ENCODE results near the gene AKR1C1. TPM values are rescaled to one million over a fixed set of nuclear protein-coding genes. Genes with fewer than 3 reads are reported as not detected.

AKR1C1 gene
- total and polyA plus RNA-seq, 2 of the 13 experiments (the other 11 are each of a cell fraction or from before 2014, with no cell fraction given) = 948 to 2,238 TPM

DNA sequence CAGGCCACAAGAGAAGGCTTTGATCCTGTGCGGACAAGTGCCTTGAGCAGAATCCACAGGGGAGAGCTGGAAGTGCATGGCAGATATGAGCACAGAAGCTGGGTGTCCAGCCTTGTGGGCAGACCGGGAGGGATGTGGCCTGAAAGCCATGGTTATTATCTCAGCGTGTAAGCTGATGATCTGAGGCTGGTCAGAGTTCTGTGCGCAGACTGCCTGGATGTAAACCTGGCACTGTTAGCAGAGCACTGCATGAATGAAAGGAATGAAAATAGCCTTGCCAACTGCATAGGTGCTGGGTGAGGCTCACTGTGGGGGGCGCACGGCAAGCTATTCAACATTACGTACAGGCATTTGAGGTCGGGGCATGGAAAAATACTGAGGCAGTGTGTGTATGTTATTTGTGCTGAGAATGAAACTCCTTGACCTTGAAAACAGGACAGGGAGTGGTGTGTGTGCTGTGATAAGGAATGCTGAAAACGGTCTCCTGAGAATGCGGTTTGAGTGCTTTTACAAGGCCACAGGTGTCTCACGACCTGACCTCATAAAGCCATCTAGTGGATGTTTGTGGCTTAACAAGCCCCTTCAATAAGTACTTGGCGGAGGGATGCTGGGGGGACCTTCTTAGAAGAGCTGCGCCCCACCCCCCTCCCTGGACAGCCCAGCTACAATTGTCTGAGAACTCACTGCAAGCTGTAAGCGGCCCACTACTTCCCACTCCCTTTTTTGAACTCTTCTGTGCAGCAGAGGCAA lies 18.7 kb downstream of the AKR1C1 start (continued):
- TF ChIP-seq, protein P1, sequence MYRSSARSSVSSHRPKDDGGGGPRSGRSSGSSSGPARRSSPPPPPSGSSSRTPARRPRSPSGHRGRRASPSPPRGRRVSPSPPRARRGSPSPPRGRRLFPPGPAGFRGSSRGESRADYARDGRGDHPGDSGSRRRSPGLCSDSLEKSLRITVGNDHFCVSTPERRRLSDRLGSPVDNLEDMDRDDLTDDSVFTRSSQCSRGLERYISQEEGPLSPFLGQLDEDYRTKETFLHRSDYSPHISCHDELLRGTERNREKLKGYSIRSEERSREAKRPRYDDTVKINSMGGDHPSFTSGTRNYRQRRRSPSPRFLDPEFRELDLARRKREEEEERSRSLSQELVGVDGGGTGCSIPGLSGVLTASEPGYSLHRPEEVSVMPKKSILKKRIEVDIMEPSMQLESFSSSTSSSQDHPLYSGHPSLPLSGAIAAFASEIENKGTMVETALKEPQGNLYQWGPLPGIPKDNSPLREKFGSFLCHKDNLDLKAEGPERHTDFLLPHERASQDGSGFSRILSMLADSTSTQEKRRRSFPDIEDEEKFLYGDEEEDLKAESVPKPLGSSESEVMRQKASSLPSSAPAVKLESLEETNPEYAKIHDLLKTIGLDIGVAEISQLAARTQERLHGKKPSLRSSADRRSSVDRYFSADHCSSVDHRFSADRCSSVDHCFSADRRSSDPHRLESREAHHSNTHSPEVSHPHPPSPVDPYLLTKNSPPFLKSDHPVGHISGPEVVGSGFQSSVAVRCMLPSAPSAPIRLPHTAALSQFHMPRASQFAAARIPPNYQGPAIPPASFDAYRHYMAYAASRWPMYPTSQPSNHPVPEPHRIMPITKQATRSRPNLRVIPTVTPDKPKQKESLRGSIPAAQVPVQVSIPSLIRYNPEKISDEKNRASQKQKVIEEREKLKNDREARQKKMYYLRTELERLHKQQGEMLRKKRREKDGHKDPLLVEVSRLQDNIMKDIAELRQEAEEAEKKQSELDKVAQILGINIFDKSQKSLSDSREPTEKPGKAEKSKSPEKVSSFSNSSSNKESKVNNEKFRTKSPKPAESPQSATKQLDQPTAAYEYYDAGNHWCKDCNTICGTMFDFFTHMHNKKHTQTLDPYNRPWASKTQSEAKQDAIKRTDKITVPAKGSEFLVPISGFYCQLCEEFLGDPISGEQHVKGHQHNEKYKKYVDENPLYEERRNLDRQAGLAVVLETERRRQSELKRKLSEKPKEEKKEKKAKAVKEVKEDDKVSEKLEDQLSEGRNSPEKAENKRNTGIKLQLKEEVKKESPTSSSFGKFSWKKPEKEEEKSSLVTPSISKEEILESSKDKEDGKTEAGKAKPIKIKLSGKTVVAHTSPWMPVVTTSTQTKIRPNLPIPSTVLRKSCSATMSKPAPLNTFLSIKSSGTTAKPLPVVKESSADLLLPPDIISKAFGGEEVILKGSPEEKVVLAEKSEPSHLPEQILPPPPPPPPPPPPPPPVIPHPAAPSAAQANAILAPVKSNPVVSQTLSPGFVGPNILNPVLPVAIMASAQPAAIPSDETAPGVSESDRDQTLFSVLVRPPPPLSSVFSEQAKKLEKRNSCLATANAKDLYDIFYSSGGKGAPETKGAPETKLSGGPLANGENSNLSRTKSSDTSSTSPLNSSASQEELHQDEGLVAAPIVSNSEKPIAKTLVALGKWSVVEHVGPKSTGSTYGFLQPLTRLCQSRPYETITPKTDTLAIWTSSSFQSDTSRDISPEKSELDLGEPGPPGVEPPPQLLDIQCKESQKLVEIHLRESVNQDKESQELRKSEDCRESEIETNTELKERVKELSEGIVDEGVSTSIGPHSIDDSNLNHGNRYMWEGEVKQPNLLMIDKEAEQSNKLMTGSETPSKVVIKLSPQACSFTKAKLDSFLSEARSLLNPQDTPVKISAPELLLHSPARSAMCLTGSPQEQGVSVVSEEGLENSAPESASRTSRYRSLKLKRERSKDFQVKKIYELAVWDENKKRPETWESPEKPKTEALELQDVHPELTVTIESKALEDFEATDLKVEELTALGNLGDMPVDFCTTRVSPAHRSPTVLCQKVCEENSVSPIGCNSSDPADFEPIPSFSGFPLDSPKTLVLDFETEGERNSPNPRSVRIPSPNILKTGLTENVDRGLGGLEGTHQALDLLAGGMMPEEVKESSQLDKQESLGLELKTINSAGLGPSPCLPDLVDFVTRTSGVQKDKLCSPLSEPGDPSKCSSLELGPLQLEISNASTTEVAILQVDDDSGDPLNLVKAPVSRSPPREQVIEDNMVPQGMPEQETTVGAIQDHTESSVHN (CRISPR knock-in tag; IDR thresholded peaks at IDR 0.05) = peak; percentile 39; the same call in 1 of the 2 replicates
- TF ChIP-seq, protein P2, sequence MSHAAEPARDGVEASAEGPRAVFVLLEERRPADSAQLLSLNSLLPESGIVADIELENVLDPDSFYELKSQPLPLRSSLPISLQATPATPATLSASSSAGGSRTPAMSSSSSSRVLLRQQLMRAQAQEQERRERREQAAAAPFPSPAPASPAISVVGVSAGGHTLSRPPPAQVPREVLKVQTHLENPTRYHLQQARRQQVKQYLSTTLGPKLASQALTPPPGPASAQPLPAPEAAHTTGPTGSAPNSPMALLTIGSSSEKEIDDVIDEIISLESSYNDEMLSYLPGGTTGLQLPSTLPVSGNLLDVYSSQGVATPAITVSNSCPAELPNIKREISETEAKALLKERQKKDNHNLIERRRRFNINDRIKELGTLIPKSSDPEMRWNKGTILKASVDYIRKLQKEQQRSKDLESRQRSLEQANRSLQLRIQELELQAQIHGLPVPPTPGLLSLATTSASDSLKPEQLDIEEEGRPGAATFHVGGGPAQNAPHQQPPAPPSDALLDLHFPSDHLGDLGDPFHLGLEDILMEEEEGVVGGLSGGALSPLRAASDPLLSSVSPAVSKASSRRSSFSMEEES (CRISPR knock-in tag; IDR thresholded peaks at IDR 0.05) = peak; percentile 39; the same call in 1 of the 2 replicates
- TF ChIP-seq, protein P3, sequence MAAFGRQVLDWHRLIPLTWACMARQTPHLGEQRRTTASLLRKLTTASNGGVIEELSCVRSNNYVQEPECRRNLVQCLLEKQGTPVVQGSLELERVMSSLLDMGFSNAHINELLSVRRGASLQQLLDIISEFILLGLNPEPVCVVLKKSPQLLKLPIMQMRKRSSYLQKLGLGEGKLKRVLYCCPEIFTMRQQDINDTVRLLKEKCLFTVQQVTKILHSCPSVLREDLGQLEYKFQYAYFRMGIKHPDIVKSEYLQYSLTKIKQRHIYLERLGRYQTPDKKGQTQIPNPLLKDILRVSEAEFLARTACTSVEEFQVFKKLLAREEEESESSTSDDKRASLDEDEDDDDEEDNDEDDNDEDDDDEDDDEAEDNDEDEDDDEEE (CRISPR knock-in tag; IDR thresholded peaks at IDR 0.05) = peak; percentile 29; the same call in 1 of the 2 replicates
- TF ChIP-seq SYNCRIP (IDR thresholded peaks at IDR 0.05; ENCODE audit: insufficient read depth, low read depth, low read length) (no peak), NONO (IDR thresholded peaks at IDR 0.05) (no peak), NONO (CRISPR knock-in tag; conservative IDR thresholded peaks at IDR 0.05) (peak; percentile 33; the same call in 1 of the 2 replicates), ZZZ3 (CRISPR knock-in tag; IDR thresholded peaks at IDR 0.05; ENCODE audit: borderline replicate concordance) (no peak), KAT7 (CRISPR knock-in tag; IDR thresholded peaks at IDR 0.05; ENCODE audit: borderline replicate concordance) (peak; percentile 49; the same call in 1 of the 2 replicates), POLR2A (IDR thresholded peaks at IDR 0.05; ENCODE audit: insufficient read depth in 1 of 2, low read depth in 2 of 2, low read length in 2 of 2) (peak; percentile 67 to 88), ZMYM2 (CRISPR knock-in tag; IDR thresholded peaks at IDR 0.05) (no peak), ZNF263 (CRISPR knock-in tag; IDR thresholded peaks at IDR 0.05) (peak; percentile 38; the same call in 1 of the 2 replicates), HMG20B (CRISPR knock-in tag; conservative IDR thresholded peaks at IDR 0.05) (no peak), KLF12 (CRISPR knock-in tag; IDR thresholded peaks at IDR 0.05; ENCODE audit: borderline replicate concordance) (peak; percentile 61; the same call in 1 of the 2 replicates)
- TF ChIP-seq, protein P4, sequence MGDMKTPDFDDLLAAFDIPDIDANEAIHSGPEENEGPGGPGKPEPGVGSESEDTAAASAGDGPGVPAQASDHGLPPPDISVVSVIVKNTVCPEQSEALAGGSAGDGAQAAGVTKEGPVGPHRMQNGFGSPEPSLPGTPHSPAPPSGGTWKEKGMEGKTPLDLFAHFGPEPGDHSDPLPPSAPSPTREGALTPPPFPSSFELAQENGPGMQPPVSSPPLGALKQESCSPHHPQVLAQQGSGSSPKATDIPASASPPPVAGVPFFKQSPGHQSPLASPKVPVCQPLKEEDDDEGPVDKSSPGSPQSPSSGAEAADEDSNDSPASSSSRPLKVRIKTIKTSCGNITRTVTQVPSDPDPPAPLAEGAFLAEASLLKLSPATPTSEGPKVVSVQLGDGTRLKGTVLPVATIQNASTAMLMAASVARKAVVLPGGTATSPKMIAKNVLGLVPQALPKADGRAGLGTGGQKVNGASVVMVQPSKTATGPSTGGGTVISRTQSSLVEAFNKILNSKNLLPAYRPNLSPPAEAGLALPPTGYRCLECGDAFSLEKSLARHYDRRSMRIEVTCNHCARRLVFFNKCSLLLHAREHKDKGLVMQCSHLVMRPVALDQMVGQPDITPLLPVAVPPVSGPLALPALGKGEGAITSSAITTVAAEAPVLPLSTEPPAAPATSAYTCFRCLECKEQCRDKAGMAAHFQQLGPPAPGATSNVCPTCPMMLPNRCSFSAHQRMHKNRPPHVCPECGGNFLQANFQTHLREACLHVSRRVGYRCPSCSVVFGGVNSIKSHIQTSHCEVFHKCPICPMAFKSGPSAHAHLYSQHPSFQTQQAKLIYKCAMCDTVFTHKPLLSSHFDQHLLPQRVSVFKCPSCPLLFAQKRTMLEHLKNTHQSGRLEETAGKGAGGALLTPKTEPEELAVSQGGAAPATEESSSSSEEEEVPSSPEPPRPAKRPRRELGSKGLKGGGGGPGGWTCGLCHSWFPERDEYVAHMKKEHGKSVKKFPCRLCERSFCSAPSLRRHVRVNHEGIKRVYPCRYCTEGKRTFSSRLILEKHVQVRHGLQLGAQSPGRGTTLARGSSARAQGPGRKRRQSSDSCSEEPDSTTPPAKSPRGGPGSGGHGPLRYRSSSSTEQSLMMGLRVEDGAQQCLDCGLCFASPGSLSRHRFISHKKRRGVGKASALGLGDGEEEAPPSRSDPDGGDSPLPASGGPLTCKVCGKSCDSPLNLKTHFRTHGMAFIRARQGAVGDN (CRISPR knock-in tag; IDR thresholded peaks at IDR 0.05) = peak; percentile 45; the same call in 1 of the 2 replicates

Data from HepG2 (cell line).